HG02938 (cell line): ENCODE data around the gene ATL2.
"Not testable (repeated sequence)": the region's sequence is repeated elsewhere in the genome, so short reads cannot be mapped to it uniquely, and the experiment has no call there.

ENCODE experiments used
- ATAC-seq: cut with Tn5 transposase; IDR thresholded peaks from one replicate; pipeline ENCODE4 v1.9.1; 2021; ENCODE audit warnings: mild to moderate bottlenecking, moderate library complexity; ENCODE audit not compliant: unreplicated experiment

The ATL2 gene

GRCh38 chr2:38277245-38278116, 99.6 kb downstream of the ATL2 start:
- no peak for ATAC-seq

- no peak for ATAC-seq
Observed at GRCh38 chr2:38274286-38275276, 102.5 kb downstream of the ATL2 start.

DNA sequence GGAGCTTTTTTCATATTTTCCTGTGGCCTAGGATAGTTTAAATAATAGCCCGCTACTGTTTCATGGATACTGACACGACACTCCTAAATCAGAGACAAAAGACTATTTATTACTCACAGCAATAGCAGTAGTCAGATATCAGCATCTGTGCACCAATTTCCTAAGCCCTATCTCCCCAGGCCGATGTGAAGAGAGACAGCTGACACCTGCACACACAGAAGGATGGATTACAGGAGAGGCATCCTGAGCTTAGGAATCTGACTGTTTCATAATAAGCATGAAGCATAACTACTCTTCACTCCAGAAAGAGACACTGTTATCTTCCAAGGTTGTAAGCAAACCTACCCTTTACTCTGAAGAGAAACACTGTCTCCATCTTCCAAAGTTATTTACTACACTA, 105.4 kb downstream of the ATL2 start:
- no peak for ATAC-seq

GRCh38 chr2:38269421-38269820, 107.7 kb downstream of the ATL2 start:
- no peak for ATAC-seq

GRCh38 chr2:38268691-38269327, 108.3 kb downstream of the ATL2 start:
- no peak for ATAC-seq

GRCh38 chr2:38268001-38268400, 109.1 kb downstream of the ATL2 start:
- ATAC-seq = no peak

GRCh38 chr2:38267270-38267925, 109.7 kb downstream of the ATL2 start:
- no peak for ATAC-seq

- no peak for ATAC-seq
Observed at GRCh38 chr2:38266382-38267061, 110.6 kb downstream of the ATL2 start.

DNA sequence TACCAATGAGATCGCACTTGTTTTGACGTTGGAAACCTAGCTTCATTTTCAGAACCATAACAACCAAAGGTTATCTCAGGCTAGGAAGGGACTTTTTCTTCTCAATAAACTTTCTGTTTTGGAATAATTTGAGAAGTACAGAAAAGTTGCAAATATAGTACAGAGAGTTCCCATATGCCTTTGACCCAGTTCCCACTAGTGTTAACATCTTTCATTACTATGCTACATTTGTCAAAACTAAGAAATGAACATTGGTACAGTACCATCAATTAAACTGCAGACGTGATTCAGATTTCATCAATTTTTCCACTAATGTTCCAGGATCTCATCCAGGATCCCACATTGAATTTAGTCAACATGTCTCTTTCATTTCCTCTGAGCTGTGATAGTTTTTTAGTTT, 111.6 kb downstream of the ATL2 start:
- no peak for ATAC-seq

DNA sequence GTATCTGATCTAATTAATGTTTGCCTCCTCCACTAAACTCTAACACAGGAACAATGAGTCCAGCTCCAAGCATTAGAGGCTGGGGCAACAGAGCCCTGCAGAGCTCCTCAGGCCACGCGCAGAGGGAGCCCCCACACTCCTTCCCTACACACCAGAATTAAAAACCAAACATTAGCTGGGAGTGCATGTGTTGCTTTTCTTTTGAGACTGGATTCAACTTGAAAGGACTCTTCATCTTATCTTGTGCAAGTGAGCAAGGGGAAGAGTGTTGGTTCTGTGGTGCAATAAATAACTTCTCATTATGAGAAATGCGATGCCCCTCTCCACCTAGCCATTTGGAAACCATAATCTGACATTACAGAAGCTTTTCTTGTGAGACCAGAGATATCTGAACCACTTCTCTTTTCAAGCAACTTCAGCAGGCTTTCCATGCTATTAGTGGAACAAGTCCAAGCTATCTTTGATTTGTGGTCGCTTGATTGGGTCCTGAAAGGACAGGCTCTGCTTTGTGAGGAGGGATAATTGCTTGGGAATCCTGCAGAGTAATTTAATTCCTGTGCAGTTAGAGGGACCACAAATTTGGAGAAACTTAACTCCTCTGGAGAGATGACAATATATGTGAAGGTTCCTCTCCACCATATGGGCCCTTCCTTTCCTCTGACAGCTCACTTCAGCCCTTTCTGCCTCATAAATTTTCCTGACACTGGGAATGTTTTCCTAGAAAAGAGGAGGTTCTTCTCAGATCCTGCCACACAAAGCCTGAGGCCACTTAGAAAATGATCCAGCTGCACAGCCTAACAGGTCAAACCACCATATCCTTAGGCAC, 112.5 kb downstream of the ATL2 start:
- no peak for ATAC-seq

GRCh38 chr2:38263293-38263692, 113.8 kb downstream of the ATL2 start:
- ATAC-seq = no peak

- no peak for ATAC-seq
Observed at GRCh38 chr2:38262069-38262871, 114.8 kb downstream of the ATL2 start.

DNA sequence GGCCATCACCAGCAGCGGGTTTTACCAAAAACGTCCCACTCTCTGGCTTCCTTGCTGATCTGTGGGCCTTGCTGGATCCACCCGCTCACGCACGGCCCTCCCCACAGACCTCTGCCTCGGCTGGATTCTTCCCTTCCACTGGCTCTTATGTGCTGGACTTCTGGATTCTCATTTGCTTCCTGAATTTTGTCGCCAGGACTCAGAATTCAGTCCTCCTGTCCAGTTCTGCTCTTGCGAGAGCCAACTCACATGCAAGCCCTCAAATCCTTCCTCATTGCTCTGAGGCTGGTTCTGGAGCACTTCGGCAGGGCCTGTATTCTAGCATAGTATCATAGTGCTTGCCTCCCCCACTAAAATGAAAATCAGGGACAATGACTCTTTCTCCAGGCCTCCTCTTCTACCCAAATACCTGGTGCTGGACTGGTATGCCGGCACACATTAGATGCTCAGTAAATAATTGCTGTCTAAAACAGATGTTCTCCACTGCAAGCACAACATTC, 115.5 kb downstream of the ATL2 start:
- no peak for ATAC-seq

GRCh38 chr2:38260972-38261371, 116.1 kb downstream of the ATL2 start:
- no peak for ATAC-seq

DNA sequence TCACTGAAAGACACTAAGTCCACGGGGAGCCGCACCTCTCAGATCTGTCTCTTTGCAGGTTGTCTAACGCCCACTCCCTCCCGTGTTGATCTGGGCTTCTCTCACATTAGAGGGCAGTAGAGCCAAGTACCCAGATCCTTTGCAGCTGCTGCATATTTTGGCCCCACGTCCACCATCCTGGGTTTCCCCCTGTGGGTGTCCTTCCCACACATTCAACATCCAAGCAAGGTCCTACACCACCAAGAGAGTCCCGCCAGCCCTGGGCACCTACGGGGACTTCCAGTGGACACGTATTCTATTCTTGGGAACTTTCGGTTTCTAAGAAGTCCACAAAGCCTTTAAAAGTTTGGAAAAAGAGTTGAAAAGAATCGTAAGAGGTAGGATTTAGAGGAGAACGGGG, 116.6 kb downstream of the ATL2 start:
- no peak for ATAC-seq

DNA sequence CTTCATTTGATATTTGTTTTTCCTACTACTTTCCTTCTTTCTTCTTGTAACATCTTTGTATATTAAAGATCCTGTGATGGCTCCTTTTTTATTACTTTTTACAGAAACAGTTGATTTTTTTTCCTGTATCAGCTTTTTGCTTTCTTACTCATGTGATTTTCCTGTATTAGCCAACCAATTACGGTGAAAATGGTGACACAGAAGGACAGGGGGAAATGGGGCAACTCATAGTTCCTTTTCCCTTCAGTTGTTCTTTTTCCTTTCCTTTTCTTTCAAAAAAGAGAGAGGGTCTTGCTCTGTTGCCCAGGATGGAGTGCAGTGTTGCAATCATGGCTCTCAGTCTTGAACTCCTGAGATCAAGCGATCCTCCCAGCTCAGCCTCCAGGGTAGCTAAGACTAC, 117.8 kb downstream of the ATL2 start:
- ATAC-seq = no peak

GRCh38 chr2:38257680-38258079, 119.4 kb downstream of the ATL2 start:
- ATAC-seq = not testable (repeated sequence)

DNA sequence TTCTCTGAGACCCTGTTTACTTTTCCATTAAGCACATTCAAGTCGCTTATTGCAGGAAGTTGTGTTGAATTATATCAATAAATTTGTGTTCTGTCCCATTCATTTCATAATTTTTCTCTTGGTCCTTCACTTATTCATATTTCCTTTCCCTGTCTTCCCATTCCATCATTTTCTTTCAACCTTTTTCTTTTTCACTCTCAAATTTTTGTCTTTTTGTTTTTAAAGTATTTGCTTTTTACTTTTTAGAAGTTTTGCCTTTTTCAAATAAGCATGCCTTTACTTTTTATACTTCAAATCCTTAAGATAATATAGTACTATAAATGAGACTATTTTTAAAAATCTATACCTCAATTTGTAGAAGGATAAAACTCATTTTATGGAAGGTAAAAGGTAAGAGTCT, 120.5 kb downstream of the ATL2 start:
- ATAC-seq = no peak
